GM12865 (cell line): ENCODE measurements around the gene GPR153.

Source experiments
- DNase-seq: peaks from one replicate; pipeline ENCODE4 v3.0.0; 2010; ENCODE audit warnings: low read depth
- H3K4me3 ChIP-seq: 2 replicates; pipeline ENCODE4 v1.5.1; 2011; ENCODE audit warnings: mild to moderate bottlenecking, low read depth, low read length, control low read depth
- TF ChIP-seq, protein P1 (sequence below): IDR thresholded peaks from 2 replicates; pipeline ENCODE4 v1.5.1; 2011; ENCODE audit warnings: low read length, control low read depth, low read depth, inconsistent platforms; ENCODE audit not compliant: insufficient read depth; ENCODE audit errors: missing control alignments

Gene GPR153

DNA sequence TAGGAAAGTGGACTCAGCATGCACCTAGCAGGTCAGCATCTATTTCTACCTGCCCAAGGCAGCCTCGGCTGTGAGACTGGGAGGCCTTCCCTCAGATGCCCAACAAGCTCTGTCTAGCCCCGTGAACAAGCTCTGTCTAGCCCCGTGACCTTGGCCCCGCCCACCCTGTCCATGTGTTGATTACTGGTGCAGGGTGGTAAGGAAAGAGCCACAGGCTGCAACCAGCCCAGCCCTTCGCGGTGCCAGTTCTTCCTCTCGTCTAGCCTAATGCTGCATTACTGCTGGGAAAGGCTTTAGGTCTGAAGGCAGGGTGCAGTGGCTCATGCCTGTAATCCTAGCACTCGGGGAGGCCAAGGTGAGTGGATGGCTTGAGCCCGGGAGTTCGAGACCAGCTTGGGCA, 2.2 kb downstream of the GPR153 start:
- DNase-seq = no peak

DNA sequence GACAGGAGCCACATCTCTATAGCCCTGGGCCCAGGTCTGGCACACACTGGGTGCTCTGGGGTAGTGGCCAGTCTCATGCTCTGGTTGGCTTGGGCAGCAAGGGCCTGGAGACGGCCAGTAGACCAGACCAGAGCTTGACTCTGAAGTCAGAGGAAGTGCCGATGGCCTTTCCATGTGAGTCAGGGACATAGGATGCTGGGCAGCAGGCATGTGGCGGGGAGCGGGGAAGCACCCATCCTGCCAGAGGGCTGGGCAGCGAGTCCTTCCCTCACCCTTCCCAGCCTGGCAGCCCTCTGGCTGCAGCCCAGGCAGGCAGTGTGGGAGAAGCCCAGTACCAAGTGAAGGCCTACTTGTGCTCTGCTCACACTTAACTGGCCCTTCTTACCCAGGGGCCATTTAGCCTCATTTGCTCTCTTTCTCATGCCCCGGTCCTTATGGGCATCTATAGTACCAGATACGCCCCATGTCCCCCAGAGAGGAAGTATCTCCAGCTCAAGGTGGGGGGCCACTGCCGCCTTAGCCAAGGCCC, 3.3 kb downstream of the GPR153 start:
- H3K4me3 ChIP-seq = no peak overlapping the region
- no peak for DNase-seq
- TF ChIP-seq, protein P1, sequence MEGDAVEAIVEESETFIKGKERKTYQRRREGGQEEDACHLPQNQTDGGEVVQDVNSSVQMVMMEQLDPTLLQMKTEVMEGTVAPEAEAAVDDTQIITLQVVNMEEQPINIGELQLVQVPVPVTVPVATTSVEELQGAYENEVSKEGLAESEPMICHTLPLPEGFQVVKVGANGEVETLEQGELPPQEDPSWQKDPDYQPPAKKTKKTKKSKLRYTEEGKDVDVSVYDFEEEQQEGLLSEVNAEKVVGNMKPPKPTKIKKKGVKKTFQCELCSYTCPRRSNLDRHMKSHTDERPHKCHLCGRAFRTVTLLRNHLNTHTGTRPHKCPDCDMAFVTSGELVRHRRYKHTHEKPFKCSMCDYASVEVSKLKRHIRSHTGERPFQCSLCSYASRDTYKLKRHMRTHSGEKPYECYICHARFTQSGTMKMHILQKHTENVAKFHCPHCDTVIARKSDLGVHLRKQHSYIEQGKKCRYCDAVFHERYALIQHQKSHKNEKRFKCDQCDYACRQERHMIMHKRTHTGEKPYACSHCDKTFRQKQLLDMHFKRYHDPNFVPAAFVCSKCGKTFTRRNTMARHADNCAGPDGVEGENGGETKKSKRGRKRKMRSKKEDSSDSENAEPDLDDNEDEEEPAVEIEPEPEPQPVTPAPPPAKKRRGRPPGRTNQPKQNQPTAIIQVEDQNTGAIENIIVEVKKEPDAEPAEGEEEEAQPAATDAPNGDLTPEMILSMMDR = no peak

More for the DNA sequence above, 2.2 kb downstream of the GPR153 start:
- H3K4me3 ChIP-seq = no peak overlapping the region
- TF ChIP-seq, protein P1 = no peak

DNA sequence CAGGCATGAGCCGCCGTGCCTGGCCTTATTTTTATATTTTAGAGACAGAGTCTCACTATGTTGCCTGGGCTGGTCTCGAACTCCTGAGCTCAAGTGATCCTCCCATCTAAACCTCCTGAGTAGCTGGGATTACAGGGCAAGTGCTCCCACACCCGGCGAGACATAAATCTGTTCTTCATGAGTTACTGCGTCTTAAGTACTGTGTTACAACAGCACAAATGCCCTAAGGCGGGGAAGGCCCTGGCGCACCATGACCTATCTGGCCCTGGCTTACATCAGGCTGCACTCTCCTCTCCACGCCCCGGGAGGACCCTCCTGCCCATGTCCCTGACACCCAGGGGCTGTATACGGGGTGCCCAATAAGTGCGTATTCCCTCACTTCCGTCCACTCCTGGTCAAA, 4.3 kb downstream of the GPR153 start:
- no peak for DNase-seq
- TF ChIP-seq, protein P1 = no peak
- H3K4me3 ChIP-seq = no peak overlapping the region

DNA sequence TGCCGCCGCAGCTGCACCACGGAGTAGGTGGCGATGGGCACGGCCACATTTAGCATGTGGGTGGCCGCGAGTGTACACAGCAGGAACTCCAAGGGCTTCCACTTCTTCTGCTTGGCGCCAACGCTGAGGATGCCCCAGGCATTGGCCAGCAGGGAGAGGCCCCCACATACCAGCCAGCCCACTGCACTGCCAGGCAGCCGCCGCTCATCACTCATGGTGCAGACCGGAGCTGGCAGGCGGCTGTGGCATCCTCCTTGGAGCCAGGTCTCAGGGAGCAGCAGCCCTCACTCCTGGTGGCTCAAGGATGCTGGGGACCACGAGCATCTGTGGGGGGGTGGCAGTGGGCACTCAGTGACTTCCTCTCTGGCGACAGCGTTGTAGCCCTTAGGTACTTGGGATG, 6.2 kb downstream of the GPR153 start:
- no peak for DNase-seq
- no peak overlapping the region for H3K4me3 ChIP-seq
- TF ChIP-seq, protein P1 = no peak

DNA sequence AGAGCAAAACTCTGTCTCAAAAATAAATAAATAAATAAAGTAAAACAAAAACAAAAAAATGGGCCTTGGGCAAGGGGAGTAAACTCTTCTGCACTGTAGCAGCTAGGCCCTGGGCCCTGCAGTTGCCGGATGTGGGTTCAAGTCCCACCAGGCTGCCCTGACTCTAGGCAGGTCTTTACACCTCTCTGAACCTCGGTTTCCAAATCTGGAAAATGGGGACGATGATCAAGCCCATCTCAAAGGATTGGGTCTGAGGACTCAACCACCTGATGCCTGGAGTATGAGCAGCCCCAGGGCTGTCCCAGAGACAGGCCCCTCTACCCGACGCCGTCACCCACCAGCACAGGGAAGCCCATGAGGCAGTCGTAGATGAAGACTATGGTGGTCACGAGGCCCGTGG, 7.5 kb downstream of the GPR153 start:
- no peak overlapping the region for H3K4me3 ChIP-seq
- no peak for DNase-seq
- TF ChIP-seq, protein P1 = no peak

DNA sequence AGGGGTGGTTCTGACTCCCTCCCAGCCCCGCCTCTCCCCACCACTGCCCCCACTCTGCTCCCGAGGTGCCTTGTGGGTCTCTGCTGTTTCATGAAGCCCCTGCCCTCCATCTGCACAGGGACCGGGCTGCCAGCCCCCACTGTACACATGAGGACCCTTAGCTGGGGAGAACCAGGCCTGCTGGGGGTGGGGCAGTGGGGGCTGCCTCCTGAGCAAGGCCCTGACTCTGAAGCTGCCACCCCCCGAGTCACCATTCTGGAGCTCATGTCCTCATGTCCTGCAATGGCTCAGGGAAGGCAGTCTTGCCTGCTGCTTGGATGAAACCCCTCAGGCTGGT, 8.6 kb downstream of the GPR153 start:
- no peak overlapping the region for H3K4me3 ChIP-seq
- TF ChIP-seq, protein P1 = no peak
- DNase-seq = no peak

DNA sequence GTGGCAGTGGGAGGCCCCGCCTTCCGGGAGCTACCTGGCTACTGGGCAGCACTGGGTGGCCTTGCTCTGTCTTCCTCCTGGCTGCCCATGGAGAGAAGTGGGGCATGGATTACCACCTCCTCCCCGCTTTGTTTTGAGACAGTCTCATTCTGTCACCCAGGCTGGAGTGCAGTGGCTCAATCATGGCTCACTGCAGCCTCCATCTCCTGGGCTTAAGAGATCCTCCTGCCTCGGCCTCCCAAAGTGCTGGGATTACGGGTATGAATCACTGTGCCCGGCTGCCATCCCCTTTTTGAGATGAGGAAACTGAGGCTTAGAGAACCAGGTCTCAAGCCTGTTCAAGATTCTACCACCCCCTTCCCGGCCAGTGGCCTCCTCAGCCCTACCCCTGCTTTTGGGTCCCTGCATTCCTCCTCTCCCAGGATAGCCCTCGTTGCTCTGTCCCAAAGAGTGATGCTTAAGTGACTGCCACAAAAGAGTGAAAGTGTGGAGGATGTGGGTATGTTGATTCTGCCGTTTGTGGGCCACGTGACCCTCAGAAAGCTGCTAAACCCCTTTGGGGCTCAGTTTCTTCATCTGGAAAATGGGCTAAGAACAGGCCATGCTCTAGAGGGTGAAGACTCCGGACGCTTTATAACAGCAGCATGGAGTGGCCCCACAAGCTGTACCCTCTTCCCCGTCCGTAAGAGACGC, 9.1 kb downstream of the GPR153 start:
- no peak for DNase-seq
- H3K4me3 ChIP-seq = no peak overlapping the region
- TF ChIP-seq, protein P1 = no peak
